NCI-H2171 (cell line): Measurements from ENCODE around the gene SUCO.
"Not testable (repeated sequence)": the region's sequence is repeated elsewhere in the genome, so short reads cannot be mapped to it uniquely, and the experiment has no call there.

ENCODE experiments used
- DNase-seq: peaks from one replicate; lab custom pipeline; 2025; lab: John Stamatoyannopoulos, UW

Gene SUCO

GRCh38 chr1:172609528-172609927, 76.6 kb downstream of the SUCO start:
- no peak for DNase-seq

GRCh38 chr1:172612478-172612877, 79.5 kb downstream of the SUCO start:
- DNase-seq: no peak

GRCh38 chr1:172613294-172613693, 80.3 kb downstream of the SUCO start:
- DNase-seq: no peak

GRCh38 chr1:172616195-172616594, 83.2 kb downstream of the SUCO start:
- no peak for DNase-seq

GRCh38 chr1:172616636-172617035, 83.7 kb downstream of the SUCO start:
- DNase-seq: no peak

GRCh38 chr1:172620603-172621002, 87.7 kb downstream of the SUCO start:
- DNase-seq: not testable (repeated sequence)

- DNase-seq: no peak
Measured at GRCh38 chr1:172622541-172622940, 89.6 kb downstream of the SUCO start.

GRCh38 chr1:172623748-172624147, 90.8 kb downstream of the SUCO start:
- DNase-seq: no peak

- no peak for DNase-seq
Measured at GRCh38 chr1:172626845-172627244, 93.9 kb downstream of the SUCO start.

GRCh38 chr1:172627702-172628101, 94.8 kb downstream of the SUCO start:
- DNase-seq: no peak

- DNase-seq: no peak
Measured at GRCh38 chr1:172628401-172628800, 95.5 kb downstream of the SUCO start.

GRCh38 chr1:172629170-172629569, 96.2 kb downstream of the SUCO start:
- DNase-seq: no peak

GRCh38 chr1:172629638-172630037, 96.7 kb downstream of the SUCO start:
- DNase-seq: no peak

- DNase-seq: no peak
Measured at GRCh38 chr1:172630056-172630818, 97.3 kb downstream of the SUCO start.

GRCh38 chr1:172630868-172631267, 97.9 kb downstream of the SUCO start:
- DNase-seq: no peak

- no peak for DNase-seq
Measured at GRCh38 chr1:172637522-172637921, 104.6 kb downstream of the SUCO start.

- no peak for DNase-seq
Measured at GRCh38 chr1:172638249-172638648, 105.3 kb downstream of the SUCO start.

GRCh38 chr1:172638885-172639831, 106.2 kb downstream of the SUCO start:
- no peak for DNase-seq

GRCh38 chr1:172640111-172640510, 107.2 kb downstream of the SUCO start:
- no peak for DNase-seq

GRCh38 chr1:172641492-172641891, 108.5 kb downstream of the SUCO start:
- no peak for DNase-seq

GRCh38 chr1:172642970-172643369, 110.0 kb downstream of the SUCO start:
- DNase-seq: no peak

GRCh38 chr1:172646653-172647052, 113.7 kb downstream of the SUCO start:
- DNase-seq: no peak

GRCh38 chr1:172647110-172647564, 114.2 kb downstream of the SUCO start:
- DNase-seq: no peak
